Activated CD8-positive, alpha-beta memory T cell treated with anti-CD3 and anti-CD28 coated beads for 1 hour (primary cell): ENCODE data around the gene PFN4.
"Not testable (repeated sequence)": the region's sequence is repeated elsewhere in the genome, so short reads cannot be mapped to it uniquely, and the experiment has no call there.

Experiments used
- DNase-seq, 2 donors: peaks; one replicate each; pipeline ENCODE4 v3.0.0-alpha.2; 2020; ENCODE audit warnings: low read depth in 1 of 2; ENCODE audit errors: extremely low read depth in 1 of 2

PFN4 gene

GRCh38 chr2:24123195-24123921, at the start of gene PFN4, which contains the start of gene FAM228B:
Gene PFN4, minus strand, starts transcription at chr2:24123334. Its CDS starts 799 bp downstream, at chr2:24122535.
Gene FAM228B, plus strand, starts transcription at chr2:24123469. Its CDS starts 893 bp downstream, at chr2:24124362.
- DNase-seq: peak in 1 of 2 donors; percentile 34

- no peak for DNase-seq
Measured at GRCh38 chr2:24169023-24169422, 45.9 kb upstream of the PFN4 start.

DNA sequence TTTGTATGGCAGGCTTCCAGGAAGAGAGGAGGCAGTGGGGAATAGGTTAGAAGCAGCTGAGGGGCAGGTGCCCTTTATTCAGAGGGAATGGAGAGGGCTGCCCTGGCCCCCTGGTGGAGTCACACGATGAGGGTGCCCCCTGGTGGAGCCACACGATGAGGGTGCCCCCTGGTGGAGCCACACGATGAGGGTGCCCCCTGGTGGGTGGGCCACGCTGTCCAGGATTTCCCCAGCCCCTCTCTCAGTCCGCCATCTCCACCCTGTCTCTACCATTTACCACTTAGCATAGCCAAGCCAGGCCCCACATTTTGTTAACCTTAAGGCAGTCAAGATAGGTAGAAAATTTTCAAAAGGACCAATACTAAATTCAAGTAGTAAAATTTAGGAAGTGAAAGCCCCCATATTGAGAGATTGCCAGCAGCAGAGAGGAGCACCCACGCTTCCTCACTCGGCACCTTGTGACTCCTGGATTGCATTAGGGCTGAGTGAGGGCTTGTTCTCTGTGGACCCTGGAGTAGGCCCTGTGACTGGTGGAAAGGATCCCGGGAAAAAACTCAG, 41.4 kb upstream of the PFN4 start:
- peak in 1 of 2 donors; percentile 17 for DNase-seq

DNA sequence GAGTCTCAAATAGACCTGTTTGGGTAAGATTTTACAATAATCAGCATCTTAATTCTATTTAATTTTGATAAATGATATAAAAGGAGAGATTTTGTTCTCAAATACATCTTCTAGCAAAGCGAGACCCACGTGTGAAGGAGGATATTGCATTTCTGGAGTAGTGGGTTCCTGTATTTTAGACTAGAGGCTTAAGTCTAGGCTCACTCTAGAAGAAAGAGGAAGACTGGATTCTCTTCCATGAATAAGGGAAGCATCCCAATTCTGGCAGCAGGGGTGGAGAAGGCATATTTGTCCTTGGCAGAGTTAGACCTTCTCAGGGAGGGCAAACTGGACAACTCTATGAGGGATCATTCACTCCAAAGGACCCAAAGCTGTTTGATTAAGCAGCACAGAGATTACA, 40.5 kb upstream of the PFN4 start:
- DNase-seq: no peak

DNA sequence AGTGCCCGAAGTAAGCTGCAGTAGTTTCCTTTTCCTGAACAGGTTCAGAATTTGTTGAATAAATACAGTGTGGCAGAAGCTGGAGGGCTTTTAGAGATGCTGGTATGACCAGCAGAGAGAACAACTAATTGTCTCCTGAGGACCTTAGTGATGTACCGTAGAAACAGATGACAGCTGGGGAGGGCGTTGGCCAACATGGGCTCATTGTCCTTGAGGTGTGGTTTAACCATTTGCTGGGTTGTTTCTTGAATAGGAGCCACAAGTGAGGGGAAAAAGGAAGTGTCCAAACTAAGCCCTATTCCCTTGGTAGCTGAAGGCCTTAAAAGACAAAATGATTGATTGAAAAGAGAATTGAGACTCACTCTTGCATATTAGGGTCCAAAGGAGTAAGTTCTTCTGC, 40.1 kb upstream of the PFN4 start:
- no peak for DNase-seq

GRCh38 chr2:24162494-24162893, 39.4 kb upstream of the PFN4 start:
- no peak for DNase-seq

DNA sequence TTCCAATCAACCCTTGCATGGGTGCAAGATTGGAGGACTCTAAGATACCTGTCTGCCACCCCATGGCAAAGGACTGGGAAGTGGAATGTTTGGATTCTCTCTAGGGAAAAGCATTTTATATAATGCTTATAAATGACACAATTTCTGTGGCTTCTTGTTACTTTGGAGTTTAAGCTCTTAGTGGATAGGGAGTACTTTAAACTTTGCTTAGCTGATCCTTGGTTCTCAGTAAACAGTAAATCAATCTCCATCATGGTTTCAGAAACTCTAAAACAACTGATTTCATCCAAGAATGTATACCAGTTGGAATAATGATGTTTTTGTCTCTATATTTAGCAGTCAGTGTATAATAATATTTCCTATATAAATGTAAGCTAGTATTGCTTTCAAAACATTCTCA, 37.6 kb upstream of the PFN4 start:
- DNase-seq: no peak

DNA sequence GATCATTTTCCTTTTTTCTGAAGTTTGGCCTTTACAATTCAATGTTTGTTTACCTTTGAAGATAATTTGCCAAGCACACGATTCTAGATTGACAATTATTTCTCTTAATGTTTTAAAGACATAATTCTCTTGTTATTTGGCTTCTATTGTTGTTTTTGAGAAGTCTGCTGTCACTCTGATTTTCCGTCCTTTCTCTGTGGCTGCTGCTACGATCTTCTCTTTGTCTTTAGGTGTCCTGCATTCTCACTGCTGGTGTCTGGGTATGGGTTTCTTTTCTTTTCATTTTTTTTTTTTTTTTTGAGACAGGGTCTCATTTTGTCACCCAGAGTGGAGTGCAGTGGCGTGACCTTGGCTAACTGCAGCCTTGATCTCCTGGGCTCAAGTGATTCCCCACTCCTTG, 36.6 kb upstream of the PFN4 start:
- DNase-seq: no peak

DNA sequence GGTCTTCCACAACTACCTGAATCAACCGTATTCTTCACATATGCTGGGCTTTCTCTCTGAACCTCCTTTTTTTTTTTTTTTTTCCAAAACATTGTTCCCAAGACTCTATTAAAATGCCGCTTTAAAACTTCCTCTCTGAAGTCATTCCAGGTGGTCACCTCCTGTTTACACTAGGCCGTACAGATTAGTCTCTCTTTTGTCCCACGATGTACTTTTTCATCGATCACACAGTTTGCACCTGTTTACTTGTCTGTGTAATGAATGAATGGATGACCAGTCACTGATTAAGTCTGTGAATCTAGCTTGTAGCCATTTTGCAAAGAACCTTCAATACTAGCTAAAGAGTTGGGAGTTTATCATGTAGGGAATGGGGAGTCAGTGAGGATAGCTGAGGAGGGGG, 35.0 kb upstream of the PFN4 start:
- no peak for DNase-seq

- DNase-seq: no peak
Measured at GRCh38 chr2:24153478-24153877, 30.3 kb upstream of the PFN4 start.

- DNase-seq: no peak
Measured at GRCh38 chr2:24152413-24153197, 29.5 kb upstream of the PFN4 start.

GRCh38 chr2:24147364-24147763, 24.2 kb upstream of the PFN4 start:
- DNase-seq: no peak

DNA sequence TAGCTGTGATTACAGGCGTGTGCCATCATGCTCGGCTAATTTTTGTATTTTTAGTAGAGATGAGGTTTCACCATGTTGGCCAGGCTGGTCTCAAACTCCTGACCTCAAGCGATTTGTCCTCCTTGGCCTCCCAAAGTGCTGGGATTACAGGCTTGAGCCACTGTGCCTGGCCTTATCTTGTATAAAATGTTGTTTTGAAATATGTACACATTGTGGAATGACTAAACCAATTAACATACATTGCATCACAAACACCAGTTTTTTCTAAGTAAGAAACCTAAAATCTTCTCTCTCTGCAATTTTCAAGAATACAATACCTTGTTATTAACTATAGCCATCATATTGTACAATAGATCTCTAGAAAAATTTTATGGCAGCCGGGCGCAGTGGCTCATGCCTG, 17.2 kb upstream of the PFN4 start:
- not testable (repeated sequence) for DNase-seq

- DNase-seq: no peak
Measured at GRCh38 chr2:24132543-24132942, 9.4 kb upstream of the PFN4 start.

GRCh38 chr2:24125956-24126355, 2.8 kb upstream of the PFN4 start:
- DNase-seq: no peak

GRCh38 chr2:24123922-24124580, 917 bp upstream of the PFN4 start:
- DNase-seq: no peak

DNA sequence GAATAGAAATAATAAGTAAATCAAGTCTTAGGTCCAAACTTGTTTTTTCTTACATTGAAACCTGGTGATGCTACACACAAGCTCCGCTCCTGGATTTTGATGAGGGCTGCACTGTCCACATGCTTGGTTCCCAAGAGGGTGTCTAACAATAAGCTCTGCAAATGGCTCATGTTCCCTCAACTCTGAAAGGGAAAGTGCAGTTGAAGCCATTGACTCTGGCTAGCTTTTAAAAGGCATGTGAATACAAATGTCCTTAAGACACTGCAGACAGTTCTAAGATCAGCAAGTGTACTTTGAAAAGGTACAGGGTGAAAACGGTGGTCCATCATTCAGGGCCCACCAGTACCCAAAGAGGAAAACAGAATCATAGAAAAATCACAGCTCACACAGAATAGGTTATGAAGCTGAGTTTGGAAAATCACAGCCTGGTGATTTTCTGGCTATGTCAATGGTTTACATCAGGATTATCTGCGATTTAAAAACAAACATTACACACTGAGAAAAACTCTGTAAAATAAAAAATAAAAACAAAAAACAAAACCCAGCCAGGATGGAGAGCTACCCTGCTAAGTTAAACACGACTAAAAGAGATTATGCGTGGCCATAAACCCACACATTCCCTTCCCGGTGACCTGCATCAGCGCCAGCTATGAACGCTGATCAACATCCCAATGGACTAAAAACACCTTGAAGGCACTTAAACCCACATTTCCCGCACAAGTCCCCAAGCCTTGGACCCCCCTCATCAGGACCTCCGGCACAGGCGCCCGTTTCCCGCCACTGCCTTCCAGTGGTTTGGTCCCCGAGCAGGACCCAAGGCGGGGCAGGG, 554 bp downstream of the PFN4 start:
- DNase-seq: no peak

- no peak for DNase-seq
Measured at GRCh38 chr2:24121469-24121868, 1.7 kb downstream of the PFN4 start.

DNA sequence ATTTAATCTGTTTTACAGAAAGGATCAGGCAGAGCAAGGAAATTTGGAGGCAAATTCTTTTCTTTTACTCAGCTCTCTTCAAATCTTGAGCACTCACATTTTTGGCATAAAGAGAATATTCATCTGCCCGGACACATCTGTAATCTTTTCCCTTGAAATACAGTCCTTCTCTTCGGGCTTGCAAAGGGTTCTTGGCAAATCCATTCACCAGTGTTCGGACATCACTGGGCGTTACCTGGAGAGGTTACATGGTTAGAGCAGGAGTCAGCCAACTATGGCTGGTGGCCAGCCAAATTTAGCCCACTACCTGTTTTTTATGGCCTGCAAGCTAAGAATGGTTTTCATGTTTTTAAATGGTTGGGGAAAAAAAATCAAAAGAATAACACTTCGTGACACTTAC, 2.1 kb downstream of the PFN4 start:
- DNase-seq: no peak

DNA sequence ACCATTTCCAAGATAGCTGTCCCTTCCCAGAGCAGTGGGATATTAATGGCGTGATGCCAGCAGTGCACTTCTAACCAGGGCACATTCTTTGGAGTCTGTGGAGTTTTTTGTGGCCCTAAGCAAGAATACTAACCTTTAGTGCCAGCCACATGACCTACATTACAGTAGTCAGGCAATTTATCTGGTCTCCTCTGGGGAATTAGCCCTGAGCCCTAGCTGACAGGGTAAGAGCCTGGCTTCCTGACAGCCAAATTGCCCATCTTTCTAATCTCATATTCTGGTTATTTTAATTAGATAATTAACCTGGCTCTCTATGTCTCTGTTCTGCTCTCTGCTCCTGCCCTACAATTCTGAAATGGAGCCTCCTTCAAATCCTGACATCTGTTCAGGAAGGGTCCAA, 5.2 kb downstream of the PFN4 start:
- no peak for DNase-seq

GRCh38 chr2:24115057-24115456, 8.1 kb downstream of the PFN4 start:
- DNase-seq: no peak
